CD14-positive monocyte (primary cell): ENCODE data around the gene SUSD4. TPM values are rescaled to one million over a fixed set of nuclear protein-coding genes. Genes with fewer than 3 reads are reported as not detected.

Experiments
- DNase-seq, 3 donors: peaks; one replicate each; pipeline ENCODE4 v3.0.0-alpha.2; 2011 to 2022
- H2AFZ ChIP-seq: 2 replicates; pipeline ENCODE4 v1.6.0; 2012; ENCODE audit warnings: mild to moderate bottlenecking, low read depth, low read length, inconsistent platforms; ENCODE audit not compliant: insufficient read depth, poor library complexity, severe bottlenecking
- H3K27ac ChIP-seq, 2 donors: 1 replicate in 1 of 2; 2 replicates in 1 of 2; pipeline ENCODE4 v1.5.1; 2012 to 2013; ENCODE audit warnings: low read length in 2 of 2, control low read depth in 1 of 2, inconsistent platforms in 1 of 2, low read depth in 1 of 2, mild to moderate bottlenecking in 1 of 2
- H3K27me3 ChIP-seq, 2 donors: one replicate each; pipeline versions ENCODE4 v1.6.0 to v1.6.1; 2011 to 2013; ENCODE audit warnings: low read length in 2 of 2; ENCODE audit not compliant: control insufficient read depth in 2 of 2, insufficient read depth in 2 of 2
- H3K36me3 ChIP-seq, 2 donors: replicated peaks in 1 of 2; 1 replicate in 1 of 2; 2 replicates in 1 of 2; pipeline versions ENCODE4 v1.5.1 to v1.6.1; 2012 to 2013; ENCODE audit warnings: low read length in 2 of 2, control low read depth in 1 of 2, inconsistent platforms in 1 of 2, mild to moderate bottlenecking in 1 of 2; ENCODE audit not compliant: insufficient read depth in 2 of 2, control insufficient read depth in 1 of 2
- H3K4me1 ChIP-seq, 2 donors: 1 replicate in 1 of 2; 2 replicates in 1 of 2; pipeline versions ENCODE4 v1.5.1 to v1.6.1; 2012 to 2013; ENCODE audit warnings: low read length in 2 of 2, control low read depth in 1 of 2, inconsistent platforms in 1 of 2, mild to moderate bottlenecking in 1 of 2, moderate library complexity in 1 of 2; ENCODE audit not compliant: insufficient read depth in 2 of 2, control insufficient read depth in 1 of 2
- H3K4me2 ChIP-seq: replicated peaks from 2 replicates; pipeline ENCODE3; 2012; ENCODE audit warnings: low read length, moderate library complexity, mild to moderate bottlenecking; ENCODE audit not compliant: poor library complexity, severe bottlenecking; ENCODE audit errors: extremely low read depth
- H3K4me3 ChIP-seq, 3 experiments: fragments of 200-600 bp in 1 of 3; sonication (generic) in 1 of 3; replicated peaks in 1 of 3; 1 replicate in 2 of 3; 2 replicates in 1 of 3; pipeline ENCODE4 v1.5.1; 2011 to 2013; ENCODE audit warnings: low read length in 3 of 3, mild to moderate bottlenecking in 3 of 3, control low read depth in 2 of 3, low read depth in 2 of 3, inconsistent platforms in 1 of 3, moderate library complexity in 1 of 3
- H3K79me2 ChIP-seq: 2 replicates; pipeline ENCODE4 v1.6.0; 2012; ENCODE audit warnings: mild to moderate bottlenecking, control low read depth, inconsistent platforms, low read length, moderate library complexity; ENCODE audit not compliant: insufficient read depth
- H3K9ac ChIP-seq: 2 replicates; pipeline ENCODE4 v1.6.0; 2017; ENCODE audit warnings: low read length, mild to moderate bottlenecking; ENCODE audit not compliant: insufficient read depth, poor library complexity, severe bottlenecking
- H3K9me3 ChIP-seq, 2 donors: replicated peaks in 1 of 2; 1 replicate in 1 of 2; 2 replicates in 1 of 2; pipeline versions ENCODE4 v1.5.1 to v1.6.1; 2012 to 2013; ENCODE audit warnings: low read length in 2 of 2, control low read depth in 1 of 2; ENCODE audit not compliant: control insufficient read depth in 1 of 2, insufficient read depth in 1 of 2
- H4K20me1 ChIP-seq: 2 replicates; pipeline ENCODE4 v1.6.0; 2012; ENCODE audit warnings: mild to moderate bottlenecking, low read length, control low read depth, moderate library complexity; ENCODE audit not compliant: insufficient read depth
- H3K27ac Mint-ChIP-seq, 7 donors: one replicate each; pipeline ENCODE4 v1.8.0; 2020; ENCODE audit warnings: mild to moderate bottlenecking in 7 of 7, mixed read lengths in 7 of 7, moderate library complexity in 6 of 7, inconsistent platforms in 2 of 7
- H3K27me3 Mint-ChIP-seq, 3 donors: one replicate each; pipeline ENCODE4 v1.8.0; 2021 to 2022; ENCODE audit warnings: low read depth in 3 of 3, mild to moderate bottlenecking in 3 of 3, mixed read lengths in 3 of 3, moderate library complexity in 3 of 3, inconsistent platforms in 1 of 3
- H3K36me3 Mint-ChIP-seq, 2 donors: one replicate each; pipeline ENCODE4 v1.8.0; 2020; ENCODE audit warnings: mixed read lengths in 2 of 2, inconsistent platforms in 1 of 2, mild to moderate bottlenecking in 1 of 2
- H3K4me1 Mint-ChIP-seq: one replicate; pipeline ENCODE4 v1.8.0; 2020; ENCODE audit warnings: mild to moderate bottlenecking, mixed read lengths
- H3K4me3 Mint-ChIP-seq, 2 donors: one replicate each; pipeline ENCODE4 v1.8.0; 2020; ENCODE audit warnings: mild to moderate bottlenecking in 2 of 2, mixed read lengths in 2 of 2, moderate library complexity in 1 of 2
- H3K9me3 Mint-ChIP-seq, 7 donors: one replicate each; pipeline ENCODE4 v1.8.0; 2020 to 2022; ENCODE audit warnings: mixed read lengths in 7 of 7, mild to moderate bottlenecking in 6 of 7, moderate library complexity in 6 of 7, inconsistent platforms in 2 of 7
- CTCF ChIP-seq: fragments of 200-600 bp; IDR thresholded peaks from one replicate; pipeline ENCODE4 v1.8.0; 2022; ENCODE audit warnings: antibody characterized with exemption, mild to moderate bottlenecking
- WGBS: methylation state at CpG from one replicate; pipeline ENCODE4 v1.1.5; 2013; ENCODE audit warnings: missing lambda C conversion rate; ENCODE audit not compliant: insufficient coverage; 5-methylcytosine and 5-hydroxymethylcytosine counted together
- intact Hi-C, 2 donors: fragments of 100-400 bp; cut with micrococcal nuclease; formaldehyde crosslinking; loops; one replicate each; pipeline versions ENCODE4 v1.15.0 to v1.15.1; 2023
- polyA plus RNA-seq, 3 donors: library from polyadenylated mRNA; depleted of rRNA in 1 of 3; unstranded in 2 of 3; stranded (reverse) in 1 of 3; fragments of 300-500 nt in 2 of 3; fragments of >200 nt in 1 of 3; fragmentation: Illumina TruSeq in 2 of 3; gene quantifications; 1 replicate in 2 of 3; 2 replicates in 1 of 3; pipeline ENCODE4 v1.2.3, GENCODE V29; 2012 to 2021

SUSD4 gene
- polyA plus RNA-seq, 3 donors = 0.34 to 0.92 (median 0.50) TPM

- Histone ChIP-seq H3K4me3 (no peak overlapping the region), H3K4me1 (no peaks in the 10 kb centered on the region), H4K20me1 (no peaks in the 10 kb centered on the region), H2AFZ (no peak overlapping the region), H3K4me2 (no peak overlapping the region), H3K9me3 (no peaks in the 10 kb centered on the region), H3K79me2 (no peaks in the 10 kb centered on the region), H3K27me3 (no peaks in the 10 kb centered on the region), H3K27ac (no peak overlapping the region), H3K9ac (no peak overlapping the region), H3K36me3 (no peaks in the 10 kb centered on the region)
- Mint-ChIP-seq H3K36me3 (no peaks in the 10 kb centered on the region), H3K4me3 (no peak overlapping the region), H3K9me3 (no peaks in the 10 kb centered on the region), H3K4me1 (no peaks in the 10 kb centered on the region), H3K27me3 (peaks cover 3 to 7% (median 5%) of the 10 kb centered on the region in 3 donors), H3K27ac (no peak overlapping the region)
- intact Hi-C loops = no loop called here
- no peak for TF ChIP-seq CTCF
- 100% methylated on average over 1 of the region's 3 CpGs for WGBS
- no peak for DNase-seq
Observed at GRCh38 chr1:223343692-223344091, 20.3 kb downstream of the SUSD4 start.

- DNase-seq = no peak
- no peak overlapping the region for H3K4me3 Mint-ChIP-seq
- 71% methylated on average over 1 of the region's 7 CpGs for WGBS
Observed at GRCh38 chr1:223341121-223341520, 22.9 kb downstream of the SUSD4 start.

More at GRCh38 chr1:223341121-223341520, 22.9 kb downstream of the SUSD4 start:
- no peak overlapping the region for H3K4me3 ChIP-seq
- no peak overlapping the region for H3K9ac ChIP-seq
- Mint-ChIP-seq H3K36me3 (no peaks in the 10 kb centered on the region), H3K27ac (peak overlapping the region in 1 of 7 donors; percentile 38), H3K9me3 (no peaks in the 10 kb centered on the region), H3K27me3 (peaks cover 2 to 10% (median 5%) of the 10 kb centered on the region in 3 donors), H3K4me1 (no peaks in the 10 kb centered on the region)
- H3K27ac ChIP-seq = no peak overlapping the region
- H3K79me2 ChIP-seq = no peaks in the 10 kb centered on the region
- no peak overlapping the region for H3K4me2 ChIP-seq
- no peaks in the 10 kb centered on the region for H3K4me1 ChIP-seq
- no peaks in the 10 kb centered on the region for H3K9me3 ChIP-seq
- H3K27me3 ChIP-seq = no peaks in the 10 kb centered on the region
- no peak overlapping the region for H2AFZ ChIP-seq
- no peaks in the 10 kb centered on the region for H3K36me3 ChIP-seq
- TF ChIP-seq CTCF = no peak
- intact Hi-C loops = no loop called here
- H4K20me1 ChIP-seq = no peaks in the 10 kb centered on the region
